GM12878 (cell line): ENCODE measurements around the gene CLBA1. TPM values are rescaled to one million over a fixed set of nuclear protein-coding genes. Genes with fewer than 3 reads are reported as not detected.

Experiments
- BCLAF1 ChIP-seq: fragments of 450-650 bp; IDR thresholded peaks from 2 replicates; pipeline ENCODE4 v1.6.1; 2017; ENCODE audit warnings: antibody characterized with exemption, mild to moderate bottlenecking, moderate library complexity
- BHLHE40 ChIP-seq, 2 experiments: fragments of 450-650 bp in 1 of 2; IDR thresholded peaks; 2 replicates each; pipeline ENCODE4 v1.6.1; 2011 to 2017; ENCODE audit warnings: low read depth in 2 of 2, borderline replicate concordance in 1 of 2, improper control_type of control experiment in 1 of 2, low read length in 1 of 2, mild to moderate bottlenecking in 1 of 2
- CHD4 ChIP-seq: fragments of 200-600 bp; sonication (generic); IDR thresholded peaks from 2 replicates; pipeline ENCODE4 v1.6.1; 2016; ENCODE audit warnings: mild to moderate bottlenecking
- MEF2A ChIP-seq: IDR thresholded peaks from 2 replicates; pipeline ENCODE4 v1.6.1; 2011; ENCODE audit warnings: low read depth, mild to moderate bottlenecking, low read length, moderate library complexity; ENCODE audit not compliant: insufficient read depth
- PAX8 ChIP-seq: fragments of 450-650 bp; IDR thresholded peaks from 2 replicates; pipeline ENCODE4 v1.6.1; 2017; ENCODE audit warnings: mild to moderate bottlenecking, moderate library complexity
- RB1 ChIP-seq: fragments of 450-650 bp; formaldehyde crosslinking; IDR thresholded peaks from 2 replicates; pipeline ENCODE4 v1.6.1; 2017; ENCODE audit warnings: mild to moderate bottlenecking, borderline replicate concordance
- STAT3 ChIP-seq: IDR thresholded peaks from 2 replicates; pipeline ENCODE4 v1.6.1; 2011; ENCODE audit warnings: low read depth, low read length, improper control_type of control experiment
- ZBTB40 ChIP-seq: fragments of 450-650 bp; IDR thresholded peaks from 2 replicates; pipeline ENCODE4 v1.6.1; 2016; ENCODE audit warnings: mild to moderate bottlenecking, moderate library complexity, borderline replicate concordance
- polyA plus RNA-seq, 11 experiments: library from polyadenylated mRNA; depleted of rRNA in 4 of 11; unstranded in 6 of 11; stranded (reverse) in 5 of 11; fragments of >200 nt; fragmentation: Nextera tagmentation in 4 of 11; fragmentation: Illumina TruSeq in 1 of 11; extraction: Ambion mirVana in 4 of 11; extraction: Trizol in 1 of 11; gene quantifications; 1 replicate in 1 of 11; 2 replicates in 10 of 11; pipeline versions ENCODE4 v1.2.1 to v1.2.3, GENCODE V29; 2011 to 2016; ENCODE audit warnings: inconsistent platforms in 2 of 11, missing spikeins in 2 of 11, low read depth in 1 of 11
- total RNA-seq, 4 experiments: library from RNA; depleted of rRNA in 3 of 4; stranded (reverse); fragments of >200 nt in 3 of 4; fragmentation: Illumina TruSeq in 1 of 4; extraction: Trizol in 1 of 4; gene quantifications; 2 replicates each; pipeline versions ENCODE4 v1.2.1 to v1.2.3, GENCODE V29; 2013 to 2021
- TF ChIP-seq, protein P1 (sequence below): fragments of 150-350 bp; IDR thresholded peaks from 2 replicates; pipeline ENCODE4 v1.6.1; 2014; ENCODE audit warnings: mild to moderate bottlenecking, low read depth, low read length
- TF ChIP-seq, protein P2 (sequence below): IDR thresholded peaks from 2 replicates; pipeline ENCODE4 v1.6.1; 2012; ENCODE audit warnings: mild to moderate bottlenecking, low read depth, low read length
- TF ChIP-seq, protein P3 (sequence below): IDR thresholded peaks from 2 replicates; pipeline ENCODE4 v1.6.1; 2012; ENCODE audit warnings: low read length, inconsistent platforms
- TF ChIP-seq, protein P4 (sequence below): fragments of 450-650 bp; IDR thresholded peaks from 2 replicates; pipeline ENCODE4 v1.6.1; 2014; ENCODE audit warnings: mild to moderate bottlenecking

CLBA1 gene
- total and polyA plus RNA-seq, 10 of the 15 experiments (the other 5 are each of a cell fraction or from before 2014, with no cell fraction given): 0.07 to 1.1 (median 0.62) TPM; not detected in 1

DNA sequence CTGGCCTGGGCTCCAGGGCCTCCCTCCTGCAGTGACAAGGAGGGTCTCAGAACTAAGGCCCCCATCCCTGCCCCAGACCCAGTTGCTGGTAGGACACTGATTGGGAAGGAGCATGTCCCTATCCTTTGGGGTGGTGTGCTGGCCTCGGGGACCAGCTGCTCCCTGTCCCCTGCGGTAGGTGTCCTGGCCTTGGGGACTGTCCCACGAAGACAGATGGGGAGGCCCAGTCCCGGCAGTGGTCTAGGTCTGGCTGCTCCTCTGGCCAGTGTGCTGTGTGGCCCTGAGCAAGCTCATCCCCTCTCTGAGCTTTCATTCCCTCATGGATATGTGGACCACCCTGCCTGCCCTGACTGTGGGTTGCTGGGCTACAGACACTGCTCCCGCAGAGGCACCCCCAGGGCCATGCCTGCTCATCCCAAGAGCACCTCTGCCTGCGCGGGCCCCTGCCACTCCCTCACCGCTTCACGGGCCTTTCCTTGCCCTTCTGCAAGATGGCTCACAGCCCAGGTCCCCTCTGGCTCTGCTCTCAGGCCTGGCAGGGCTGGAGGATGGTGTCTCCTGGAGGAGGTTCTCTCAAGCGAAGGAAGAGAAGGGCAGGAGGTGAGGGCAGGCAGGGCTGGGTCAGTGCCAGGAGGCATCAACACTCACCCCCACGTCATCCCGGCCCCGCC is 19.9 kb upstream of the CLBA1 start (continued):
- TF ChIP-seq BCLAF1: no peak
- no peak for TF ChIP-seq MEF2A
- TF ChIP-seq, protein P1, sequence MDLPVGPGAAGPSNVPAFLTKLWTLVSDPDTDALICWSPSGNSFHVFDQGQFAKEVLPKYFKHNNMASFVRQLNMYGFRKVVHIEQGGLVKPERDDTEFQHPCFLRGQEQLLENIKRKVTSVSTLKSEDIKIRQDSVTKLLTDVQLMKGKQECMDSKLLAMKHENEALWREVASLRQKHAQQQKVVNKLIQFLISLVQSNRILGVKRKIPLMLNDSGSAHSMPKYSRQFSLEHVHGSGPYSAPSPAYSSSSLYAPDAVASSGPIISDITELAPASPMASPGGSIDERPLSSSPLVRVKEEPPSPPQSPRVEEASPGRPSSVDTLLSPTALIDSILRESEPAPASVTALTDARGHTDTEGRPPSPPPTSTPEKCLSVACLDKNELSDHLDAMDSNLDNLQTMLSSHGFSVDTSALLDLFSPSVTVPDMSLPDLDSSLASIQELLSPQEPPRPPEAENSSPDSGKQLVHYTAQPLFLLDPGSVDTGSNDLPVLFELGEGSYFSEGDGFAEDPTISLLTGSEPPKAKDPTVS: no peak
- TF ChIP-seq, protein P2, sequence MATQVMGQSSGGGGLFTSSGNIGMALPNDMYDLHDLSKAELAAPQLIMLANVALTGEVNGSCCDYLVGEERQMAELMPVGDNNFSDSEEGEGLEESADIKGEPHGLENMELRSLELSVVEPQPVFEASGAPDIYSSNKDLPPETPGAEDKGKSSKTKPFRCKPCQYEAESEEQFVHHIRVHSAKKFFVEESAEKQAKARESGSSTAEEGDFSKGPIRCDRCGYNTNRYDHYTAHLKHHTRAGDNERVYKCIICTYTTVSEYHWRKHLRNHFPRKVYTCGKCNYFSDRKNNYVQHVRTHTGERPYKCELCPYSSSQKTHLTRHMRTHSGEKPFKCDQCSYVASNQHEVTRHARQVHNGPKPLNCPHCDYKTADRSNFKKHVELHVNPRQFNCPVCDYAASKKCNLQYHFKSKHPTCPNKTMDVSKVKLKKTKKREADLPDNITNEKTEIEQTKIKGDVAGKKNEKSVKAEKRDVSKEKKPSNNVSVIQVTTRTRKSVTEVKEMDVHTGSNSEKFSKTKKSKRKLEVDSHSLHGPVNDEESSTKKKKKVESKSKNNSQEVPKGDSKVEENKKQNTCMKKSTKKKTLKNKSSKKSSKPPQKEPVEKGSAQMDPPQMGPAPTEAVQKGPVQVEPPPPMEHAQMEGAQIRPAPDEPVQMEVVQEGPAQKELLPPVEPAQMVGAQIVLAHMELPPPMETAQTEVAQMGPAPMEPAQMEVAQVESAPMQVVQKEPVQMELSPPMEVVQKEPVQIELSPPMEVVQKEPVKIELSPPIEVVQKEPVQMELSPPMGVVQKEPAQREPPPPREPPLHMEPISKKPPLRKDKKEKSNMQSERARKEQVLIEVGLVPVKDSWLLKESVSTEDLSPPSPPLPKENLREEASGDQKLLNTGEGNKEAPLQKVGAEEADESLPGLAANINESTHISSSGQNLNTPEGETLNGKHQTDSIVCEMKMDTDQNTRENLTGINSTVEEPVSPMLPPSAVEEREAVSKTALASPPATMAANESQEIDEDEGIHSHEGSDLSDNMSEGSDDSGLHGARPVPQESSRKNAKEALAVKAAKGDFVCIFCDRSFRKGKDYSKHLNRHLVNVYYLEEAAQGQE: no peak
- TF ChIP-seq, protein P3, sequence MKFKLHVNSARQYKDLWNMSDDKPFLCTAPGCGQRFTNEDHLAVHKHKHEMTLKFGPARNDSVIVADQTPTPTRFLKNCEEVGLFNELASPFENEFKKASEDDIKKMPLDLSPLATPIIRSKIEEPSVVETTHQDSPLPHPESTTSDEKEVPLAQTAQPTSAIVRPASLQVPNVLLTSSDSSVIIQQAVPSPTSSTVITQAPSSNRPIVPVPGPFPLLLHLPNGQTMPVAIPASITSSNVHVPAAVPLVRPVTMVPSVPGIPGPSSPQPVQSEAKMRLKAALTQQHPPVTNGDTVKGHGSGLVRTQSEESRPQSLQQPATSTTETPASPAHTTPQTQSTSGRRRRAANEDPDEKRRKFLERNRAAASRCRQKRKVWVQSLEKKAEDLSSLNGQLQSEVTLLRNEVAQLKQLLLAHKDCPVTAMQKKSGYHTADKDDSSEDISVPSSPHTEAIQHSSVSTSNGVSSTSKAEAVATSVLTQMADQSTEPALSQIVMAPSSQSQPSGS: no peak
- TF ChIP-seq CHD4: no peak
- TF ChIP-seq PAX8: no peak
- no peak for TF ChIP-seq BHLHE40 (IDR thresholded peaks at IDR 0.05; ENCODE audit: borderline replicate concordance in 1 of 2, low read depth in 2 of 2, low read length in 1 of 2)
- TF ChIP-seq ZBTB40: no peak
- TF ChIP-seq, protein P4, sequence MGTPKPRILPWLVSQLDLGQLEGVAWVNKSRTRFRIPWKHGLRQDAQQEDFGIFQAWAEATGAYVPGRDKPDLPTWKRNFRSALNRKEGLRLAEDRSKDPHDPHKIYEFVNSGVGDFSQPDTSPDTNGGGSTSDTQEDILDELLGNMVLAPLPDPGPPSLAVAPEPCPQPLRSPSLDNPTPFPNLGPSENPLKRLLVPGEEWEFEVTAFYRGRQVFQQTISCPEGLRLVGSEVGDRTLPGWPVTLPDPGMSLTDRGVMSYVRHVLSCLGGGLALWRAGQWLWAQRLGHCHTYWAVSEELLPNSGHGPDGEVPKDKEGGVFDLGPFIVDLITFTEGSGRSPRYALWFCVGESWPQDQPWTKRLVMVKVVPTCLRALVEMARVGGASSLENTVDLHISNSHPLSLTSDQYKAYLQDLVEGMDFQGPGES: no peak
- no peak for TF ChIP-seq RB1
- TF ChIP-seq STAT3: no peak
